Measurements from ENCODE around the gene MAP4K3.

DNA sequence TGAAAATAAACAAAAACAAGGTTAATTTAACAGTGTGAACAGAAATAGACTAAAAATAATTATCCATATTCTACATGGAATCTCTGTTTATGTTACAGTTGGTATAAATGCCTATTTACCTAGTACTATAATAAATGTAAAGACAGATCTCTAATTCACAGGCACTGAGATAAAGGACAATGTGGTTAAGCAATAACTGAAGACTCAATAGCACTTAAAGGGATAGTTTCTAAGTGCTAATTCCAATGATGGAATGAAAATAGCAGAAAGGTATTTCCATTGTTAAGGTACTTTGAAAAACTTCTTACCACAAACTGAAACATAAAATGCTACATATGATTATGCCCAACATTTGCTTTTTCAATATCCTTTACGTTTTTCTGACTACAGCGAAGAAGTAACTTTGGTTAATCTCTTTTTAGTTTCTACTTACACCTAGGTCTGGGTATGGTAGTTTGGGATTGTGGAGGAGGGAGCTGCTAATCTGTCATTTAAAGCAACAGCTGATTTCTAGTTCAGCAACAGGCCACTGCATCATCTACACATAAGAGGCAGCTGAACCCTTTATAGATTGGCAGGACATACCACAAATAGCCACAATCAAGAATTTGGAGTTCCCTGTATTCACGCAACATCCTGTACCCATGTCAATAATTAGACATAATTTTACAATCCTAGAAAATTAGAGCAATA lies 27.2 kb downstream of the MAP4K3 start:
- TF ChIP-seq POLR2AphosphoS5 (IDR thresholded peaks at IDR 0.05; ENCODE audit: low read depth, low read length) (no peak), TAF1 (IDR thresholded peaks at IDR 0.05; ENCODE audit: borderline replicate concordance, insufficient read depth, low read length) (no peak)
